ENCODE data around the gene PRPF6. TPM values are rescaled to one million over a fixed set of nuclear protein-coding genes. Genes with fewer than 3 reads are reported as not detected.

PRPF6 gene
- total RNA-seq, 2 experiments from 2014 or later, result 50.6 to 51.3 TPM

DNA sequence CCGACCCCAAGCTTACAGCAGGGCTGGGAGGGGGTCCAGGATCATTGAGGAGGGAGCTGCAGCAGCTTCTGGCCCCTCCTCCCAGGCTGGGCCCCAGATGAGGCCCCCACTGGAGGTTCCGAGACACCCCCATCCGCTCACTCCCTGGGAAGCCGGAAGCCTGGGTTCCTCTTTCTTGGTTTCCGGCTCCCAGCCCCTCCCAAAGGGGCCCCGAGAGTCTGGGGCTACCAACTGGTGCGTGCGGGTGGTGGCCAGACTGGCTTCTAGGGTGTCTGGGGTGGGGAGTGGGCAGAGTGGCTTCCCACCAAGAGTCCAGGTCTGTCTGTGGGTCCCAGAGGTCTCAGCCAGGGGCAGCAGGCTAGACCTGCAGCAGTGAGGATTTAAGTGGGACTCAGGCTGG is 96.2 kb downstream of the PRPF6 start:
- Histone ChIP-seq H3K27ac (ENCODE audit: low read depth in 1 of 2, low read length in 2 of 2) (peak overlapping the region; percentile 68 to 80), H3K27me3 (ENCODE audit: control insufficient read depth in 1 of 2, insufficient read depth in 2 of 2, low read length in 2 of 2) (no peaks in the 10 kb centered on the region), H3K4me3 (ENCODE audit: low read length) (peak overlapping the region; percentile 93), H3K9me3 (ENCODE audit: control insufficient read depth in 1 of 2, insufficient read depth in 1 of 2, low read length in 2 of 2) (no peaks in the 10 kb centered on the region), H3K36me3 (ENCODE audit: insufficient read depth, low read length) (peaks cover 45% of the 10 kb centered on the region), H3K4me1 (ENCODE audit: insufficient read depth, low read length) (peaks cover 48% of the 10 kb centered on the region)
- H3K4me3 Mint-ChIP-seq, result peak overlapping the region; percentile 91
- H3K36me3 Mint-ChIP-seq (ENCODE audit: low read depth), result peaks cover 33% of the 10 kb centered on the region
- H3K9me3 Mint-ChIP-seq, result no peaks in the 10 kb centered on the region
- H3K27ac Mint-ChIP-seq, result peak overlapping the region; percentile 86
- intact Hi-C loops (cut with DNase I, micrococcal nuclease), result loop anchor here in 1 of 2 experiments (5.0 kb wide), 1 partner anchor 35 kb away; no protein-coding TSS in a partner anchor
- no peaks in the 10 kb centered on the region for H3K27me3 Mint-ChIP-seq
- TF ChIP-seq, protein P1, sequence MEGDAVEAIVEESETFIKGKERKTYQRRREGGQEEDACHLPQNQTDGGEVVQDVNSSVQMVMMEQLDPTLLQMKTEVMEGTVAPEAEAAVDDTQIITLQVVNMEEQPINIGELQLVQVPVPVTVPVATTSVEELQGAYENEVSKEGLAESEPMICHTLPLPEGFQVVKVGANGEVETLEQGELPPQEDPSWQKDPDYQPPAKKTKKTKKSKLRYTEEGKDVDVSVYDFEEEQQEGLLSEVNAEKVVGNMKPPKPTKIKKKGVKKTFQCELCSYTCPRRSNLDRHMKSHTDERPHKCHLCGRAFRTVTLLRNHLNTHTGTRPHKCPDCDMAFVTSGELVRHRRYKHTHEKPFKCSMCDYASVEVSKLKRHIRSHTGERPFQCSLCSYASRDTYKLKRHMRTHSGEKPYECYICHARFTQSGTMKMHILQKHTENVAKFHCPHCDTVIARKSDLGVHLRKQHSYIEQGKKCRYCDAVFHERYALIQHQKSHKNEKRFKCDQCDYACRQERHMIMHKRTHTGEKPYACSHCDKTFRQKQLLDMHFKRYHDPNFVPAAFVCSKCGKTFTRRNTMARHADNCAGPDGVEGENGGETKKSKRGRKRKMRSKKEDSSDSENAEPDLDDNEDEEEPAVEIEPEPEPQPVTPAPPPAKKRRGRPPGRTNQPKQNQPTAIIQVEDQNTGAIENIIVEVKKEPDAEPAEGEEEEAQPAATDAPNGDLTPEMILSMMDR (IDR thresholded peaks at IDR 0.05), result no peak
- ChIA-PET POLR2A (interaction anchor here (1.2 to 3.7 kb wide), 6 partner anchors 8 to 97 kb away, joined by 3 to 30 read pairs (median 10); partner anchors contain the start of gene PRPF6), CTCF (interaction anchor here (1.5 to 3.0 kb wide), 3 partner anchors 11 to 103 kb away, joined by 3 to 12 read pairs (median 8); no protein-coding TSS in a partner anchor)
- DNase-seq, result peak in 8 of 14 experiments; percentile 33 to 64 (median 49)
- peaks cover 30% of the 10 kb centered on the region for H3K4me1 Mint-ChIP-seq (ENCODE audit: low read depth)
- ATAC-seq (ENCODE audit: poor library complexity), result no peak

DNA sequence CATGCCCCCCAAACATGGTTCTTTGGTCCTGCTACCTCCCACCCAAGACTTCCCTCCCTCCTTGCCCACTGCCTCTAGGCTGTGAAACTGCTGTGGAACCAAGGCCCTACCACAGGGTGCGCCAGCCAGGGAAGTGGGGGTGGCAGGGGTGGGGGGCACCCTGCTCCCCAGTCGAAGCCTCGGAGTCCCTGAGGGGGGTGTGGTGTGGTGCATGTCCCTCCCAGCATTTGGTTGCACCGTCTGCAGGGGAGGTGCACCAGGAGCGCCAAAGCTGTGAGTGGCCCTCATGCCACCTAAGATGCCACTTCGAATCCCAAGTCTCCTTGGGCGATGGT is 96.6 kb downstream of the PRPF6 start:
- H3K27ac ChIP-seq (ENCODE audit: low read depth in 1 of 2, low read length in 2 of 2), result peak overlapping the region; percentile 68 to 80
- Mint-ChIP-seq H3K4me1 (ENCODE audit: low read depth) (peaks cover 34% of the 10 kb centered on the region), H3K36me3 (ENCODE audit: low read depth) (peaks cover 29% of the 10 kb centered on the region), H3K27me3 (no peaks in the 10 kb centered on the region), H3K9me3 (no peaks in the 10 kb centered on the region), H3K4me3 (peak overlapping the region; percentile 91), H3K27ac (peak overlapping the region; percentile 86)
- peaks cover 52% of the 10 kb centered on the region for H3K4me1 ChIP-seq (ENCODE audit: insufficient read depth, low read length)
- ATAC-seq (ENCODE audit: poor library complexity) (no peak), DNase-seq (no peak)
- H3K4me3 ChIP-seq (ENCODE audit: low read length), result peak overlapping the region; percentile 93
- CTCF ChIA-PET, result interaction anchor here (0.7 to 3.0 kb wide), 5 partner anchors 8 to 104 kb away, joined by 3 to 12 read pairs (median 5); no protein-coding TSS in a partner anchor
- H3K27me3 ChIP-seq (ENCODE audit: control insufficient read depth in 1 of 2, insufficient read depth in 2 of 2, low read length in 2 of 2), result no peaks in the 10 kb centered on the region
- POLR2A ChIA-PET, result interaction anchor here (0.5 to 3.7 kb wide), 10 partner anchors 8 to 442 kb away, joined by 3 to 30 read pairs (median 8); partner anchors contain the start of genes PCMTD2 and TCEA2
- peaks cover 41% of the 10 kb centered on the region for H3K36me3 ChIP-seq (ENCODE audit: insufficient read depth, low read length)
- H3K9me3 ChIP-seq (ENCODE audit: control insufficient read depth in 1 of 2, insufficient read depth in 1 of 2, low read length in 2 of 2), result no peaks in the 10 kb centered on the region
- intact Hi-C loops (cut with DNase I, micrococcal nuclease), result loop anchor here in 1 of 2 experiments (5.0 kb wide), 1 partner anchor 35 kb away; no protein-coding TSS in a partner anchor
- TF ChIP-seq, protein P1 (IDR thresholded peaks at IDR 0.05), result no peak

DNA sequence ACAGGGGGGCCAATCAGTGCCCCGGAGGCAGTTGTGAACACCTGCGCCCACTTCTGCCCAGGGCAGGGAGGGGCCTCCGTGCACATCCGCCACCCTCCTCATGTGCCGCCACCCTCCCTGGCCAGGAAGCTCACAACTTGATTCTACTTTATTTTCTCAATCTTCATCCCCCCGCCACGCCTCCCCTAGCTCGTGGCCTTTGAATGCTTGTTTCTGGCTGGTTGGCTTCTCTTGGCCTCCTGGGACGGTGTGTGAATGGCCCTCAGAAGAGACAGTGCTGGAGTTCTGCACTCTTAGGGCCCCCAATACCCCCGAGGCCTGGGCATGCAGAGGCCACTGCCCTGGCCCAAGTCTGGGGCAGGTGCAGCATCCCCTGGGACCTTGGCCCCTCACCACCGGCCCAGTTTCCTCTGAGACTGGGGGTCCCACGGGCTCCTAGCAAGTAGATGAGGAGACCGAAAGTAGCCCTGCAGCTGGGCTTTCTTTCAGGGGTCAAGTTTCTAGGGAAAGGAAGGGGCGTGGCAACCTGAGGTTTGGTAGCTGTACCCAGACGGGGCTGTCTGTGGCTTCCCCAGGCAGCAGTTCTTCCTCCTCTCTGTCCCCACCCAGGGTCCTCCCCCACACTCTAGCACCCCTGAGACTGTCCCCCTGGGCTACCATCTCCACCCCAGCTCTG is 97.1 kb downstream of the PRPF6 start:
- Mint-ChIP-seq H3K4me1 (ENCODE audit: low read depth) (peaks cover 39% of the 10 kb centered on the region), H3K36me3 (ENCODE audit: low read depth) (peaks cover 26% of the 10 kb centered on the region), H3K4me3 (peak overlapping the region; percentile 91), H3K27me3 (no peaks in the 10 kb centered on the region), H3K27ac (peak overlapping the region; percentile 86), H3K9me3 (no peaks in the 10 kb centered on the region)
- H3K4me3 ChIP-seq (ENCODE audit: low read length), result peak overlapping the region; percentile 93
- intact Hi-C loops (cut with DNase I, micrococcal nuclease), result loop anchor here in 1 of 2 experiments (2.0 to 5.0 kb wide), 2 partner anchors 15 to 36 kb away; partner anchors contain the start of gene TCEA2
- peaks cover 57% of the 10 kb centered on the region for H3K4me1 ChIP-seq (ENCODE audit: insufficient read depth, low read length)
- H3K36me3 ChIP-seq (ENCODE audit: insufficient read depth, low read length), result peaks cover 36% of the 10 kb centered on the region
- CTCF ChIA-PET, result interaction anchor here (0.7 to 3.0 kb wide), 4 partner anchors 8 to 104 kb away, joined by 3 to 12 read pairs (median 6); no protein-coding TSS in a partner anchor
- POLR2A ChIA-PET, result interaction anchor here (0.5 to 3.7 kb wide), 10 partner anchors 9 to 443 kb away, joined by 3 to 30 read pairs (median 8); partner anchors contain the start of genes PCMTD2 and TCEA2
- ATAC-seq (ENCODE audit: poor library complexity), result peak; percentile 73
- peak; percentile 50 to 83 (median 66) for DNase-seq
- no peaks in the 10 kb centered on the region for H3K9me3 ChIP-seq (ENCODE audit: control insufficient read depth in 1 of 2, insufficient read depth in 1 of 2, low read length in 2 of 2)
- no peaks in the 10 kb centered on the region for H3K27me3 ChIP-seq (ENCODE audit: control insufficient read depth in 1 of 2, insufficient read depth in 2 of 2, low read length in 2 of 2)
- TF ChIP-seq, protein P1 (IDR thresholded peaks at IDR 0.05), result no peak
- peak overlapping the region; percentile 57 to 80 for H3K27ac ChIP-seq (ENCODE audit: low read depth in 1 of 2, low read length in 2 of 2)
